NCI-H82 treated with DMSO at 0.1 percent for 48 hours (cell line): ENCODE measurements around the gene PNLDC1.
"Not testable (repeated sequence)": the region's sequence is repeated elsewhere in the genome, so short reads cannot be mapped to it uniquely, and the experiment has no call there.

Source experiments
- DNase-seq: peaks from one replicate; lab custom pipeline; 2025; ENCODE audit not compliant: unreplicated experiment; lab: John Stamatoyannopoulos, UW

Gene PNLDC1

GRCh38 chr6:159819098-159819497, 19.0 kb downstream of the PNLDC1 start:
- no peak for DNase-seq

GRCh38 chr6:159819932-159820640, 20.0 kb downstream of the PNLDC1 start:
- no peak for DNase-seq

- DNase-seq = no peak
Observed at GRCh38 chr6:159821122-159821521, 21.0 kb downstream of the PNLDC1 start.

GRCh38 chr6:159821726-159822125, 21.6 kb downstream of the PNLDC1 start:
- DNase-seq = no peak

GRCh38 chr6:159823953-159824352, 23.9 kb downstream of the PNLDC1 start:
- DNase-seq = no peak

- DNase-seq = not testable (repeated sequence)
Observed at GRCh38 chr6:159824690-159825089, 24.6 kb downstream of the PNLDC1 start.

- no peak for DNase-seq
Observed at GRCh38 chr6:159826004-159826403, 25.9 kb downstream of the PNLDC1 start.

GRCh38 chr6:159826968-159827647, 27.0 kb downstream of the PNLDC1 start:
- DNase-seq = no peak

GRCh38 chr6:159828074-159828473, 28.0 kb downstream of the PNLDC1 start:
- DNase-seq = no peak

GRCh38 chr6:159829526-159829925, 29.4 kb downstream of the PNLDC1 start:
- no peak for DNase-seq

GRCh38 chr6:159830501-159831372, 30.7 kb downstream of the PNLDC1 start:
- DNase-seq = peak; percentile 12

GRCh38 chr6:159831373-159831679, 31.2 kb downstream of the PNLDC1 start:
- DNase-seq = no peak

- no peak for DNase-seq
Observed at GRCh38 chr6:159832946-159833345, 32.9 kb downstream of the PNLDC1 start.

GRCh38 chr6:159833556-159833955, 33.5 kb downstream of the PNLDC1 start:
- no peak for DNase-seq

- no peak for DNase-seq
Observed at GRCh38 chr6:159833997-159834603, 34.0 kb downstream of the PNLDC1 start.

- no peak for DNase-seq
Observed at GRCh38 chr6:159836718-159837490, 36.8 kb downstream of the PNLDC1 start.

GRCh38 chr6:159837511-159837910, 37.4 kb downstream of the PNLDC1 start:
- no peak for DNase-seq

GRCh38 chr6:159838020-159838744, 38.1 kb downstream of the PNLDC1 start:
- DNase-seq = no peak

- no peak for DNase-seq
Observed at GRCh38 chr6:159842035-159842434, 42.0 kb downstream of the PNLDC1 start.
